Thoracic aorta (tissue), 2 donors: Measurements from ENCODE around the gene SLC18A3. TPM values are rescaled to one million over a fixed set of nuclear protein-coding genes. Genes with fewer than 3 reads are reported as not detected.

Experiments used
- ATAC-seq: fragments of 150-250 bp; one replicate; pipeline ENCODE4 v1.8.0; 2017; ENCODE audit warnings: low read depth; ENCODE audit not compliant: insufficient number of reproducible peaks, low FRiP score
- DNase-seq: peaks from one replicate; pipeline ENCODE4 v3.0.0-alpha.2; 2020; ENCODE audit warnings: low spot score
- H3K27ac ChIP-seq, 2 donors: fragments of 200-600 bp; sonication (generic); 1 replicate in 1 of 2; 2 replicates in 1 of 2; pipeline ENCODE4 v1.5.1; 2016; ENCODE audit warnings: mild to moderate bottlenecking in 2 of 2, moderate library complexity in 2 of 2
- H3K27me3 ChIP-seq: fragments of 200-600 bp; sonication (generic); replicated peaks from 2 replicates; pipeline ENCODE4 v1.6.0; 2016; ENCODE audit warnings: mild to moderate bottlenecking; ENCODE audit not compliant: insufficient read depth
- H3K36me3 ChIP-seq: fragments of 200-600 bp; sonication (generic); one replicate; pipeline ENCODE4 v1.5.1; 2016
- H3K4me1 ChIP-seq, 2 donors: fragments of 200-600 bp; sonication (generic); 1 replicate in 1 of 2; 2 replicates in 1 of 2; pipeline versions ENCODE4 v1.5.1 to v1.6.0; 2016; ENCODE audit warnings: low read depth in 2 of 2, mild to moderate bottlenecking in 1 of 2; ENCODE audit not compliant: control insufficient read depth in 1 of 2
- H3K4me3 ChIP-seq: fragments of 200-600 bp; sonication (generic); 2 replicates; pipeline ENCODE4 v1.5.1; 2016; ENCODE audit warnings: mild to moderate bottlenecking
- H3K9me3 ChIP-seq: fragments of 200-600 bp; sonication (generic); 2 replicates; pipeline ENCODE4 v1.5.1; 2016
- CTCF ChIP-seq: fragments of 200-600 bp; sonication (generic); IDR thresholded peaks from one replicate; pipeline ENCODE4 v1.5.1; 2019; ENCODE audit warnings: antibody characterized with exemption
- total RNA-seq, 2 donors: library from RNA; depleted of rRNA; stranded (reverse); fragments of >200 nt; gene quantifications; one replicate each; pipeline versions ENCODE4 v1.1.0 to v1.2.3, GENCODE V29; 2016

SLC18A3 gene
- total RNA-seq, 2 donors from 2014 or later: not detected

- Histone ChIP-seq H3K27ac (no peak overlapping the region), H3K4me3 (no peak overlapping the region), H3K36me3 (no peaks in the 10 kb centered on the region), H3K9me3 (no peaks in the 10 kb centered on the region), H3K27me3 (no peaks in the 10 kb centered on the region), H3K4me1 (no peaks in the 10 kb centered on the region)
- no peak for TF ChIP-seq CTCF
- ATAC-seq: no peak
- no peak for DNase-seq
These were observed 11.8 kb upstream of the SLC18A3 start for GRCh38 chr10:49598164-49598856.

- no peaks in the 10 kb centered on the region for H3K4me1 ChIP-seq
- DNase-seq (no peak), ATAC-seq (no peak)
- H3K4me3 ChIP-seq: no peak overlapping the region
- no peak for TF ChIP-seq CTCF
- no peak overlapping the region for H3K27ac ChIP-seq
- no peaks in the 10 kb centered on the region for H3K36me3 ChIP-seq
- no peaks in the 10 kb centered on the region for H3K9me3 ChIP-seq
- H3K27me3 ChIP-seq: no peaks in the 10 kb centered on the region
These were observed 11.1 kb upstream of the SLC18A3 start for GRCh38 chr10:49598986-49599385.

- TF ChIP-seq CTCF: no peak
- no peaks in the 10 kb centered on the region for H3K4me1 ChIP-seq
- no peaks in the 10 kb centered on the region for H3K27me3 ChIP-seq
- ATAC-seq (no peak), DNase-seq (no peak)
- H3K36me3 ChIP-seq: no peaks in the 10 kb centered on the region
- no peak overlapping the region for H3K4me3 ChIP-seq
- no peak overlapping the region for H3K27ac ChIP-seq
- no peaks in the 10 kb centered on the region for H3K9me3 ChIP-seq
These were observed 10.6 kb upstream of the SLC18A3 start for GRCh38 chr10:49599546-49599945.

- Histone ChIP-seq H3K9me3 (no peaks in the 10 kb centered on the region), H3K4me1 (no peaks in the 10 kb centered on the region), H3K4me3 (no peak overlapping the region), H3K36me3 (no peaks in the 10 kb centered on the region), H3K27ac (no peak overlapping the region), H3K27me3 (no peaks in the 10 kb centered on the region)
- no peak for TF ChIP-seq CTCF
- DNase-seq (no peak), ATAC-seq (no peak)
These were observed 10.1 kb upstream of the SLC18A3 start for GRCh38 chr10:49600046-49600445.

GRCh38 chr10:49600781-49601400 is 9.2 kb upstream of the SLC18A3 start:
- no peak for TF ChIP-seq CTCF

More at GRCh38 chr10:49600781-49601400, 9.2 kb upstream of the SLC18A3 start:
- no peaks in the 10 kb centered on the region for H3K4me1 ChIP-seq
- no peak for DNase-seq
- no peaks in the 10 kb centered on the region for H3K36me3 ChIP-seq
- H3K4me3 ChIP-seq: no peak overlapping the region
- no peaks in the 10 kb centered on the region for H3K9me3 ChIP-seq
- no peak for ATAC-seq
- H3K27ac ChIP-seq: no peak overlapping the region
- no peaks in the 10 kb centered on the region for H3K27me3 ChIP-seq
